Activated naive CD4-positive, alpha-beta T cell treated with anti-CD3 and anti-CD28 coated beads, Interleukin-2, amount 50 U/mL, for 72 hours (primary cell): ENCODE measurements around the gene NSMCE1. TPM values are rescaled to one million over a fixed set of nuclear protein-coding genes. Genes with fewer than 3 reads are reported as not detected.
A peak's percentile ranks its signal among the peaks of the same experiment; 100 is the strongest.
"Not testable (repeated sequence)": the region's sequence is repeated elsewhere in the genome, so short reads cannot be mapped to it uniquely, and the experiment has no call there.

ENCODE experiments used
- ATAC-seq, 2 donors: fragments of 150-1000 bp; cut with Tn5 transposase; 2 replicates each; pipeline ENCODE4 v1.10.0; 2021; ENCODE audit warnings: mild to moderate bottlenecking in 2 of 2, moderate library complexity in 2 of 2
- DNase-seq, 2 donors: peaks; one replicate each; pipeline ENCODE4 v3.0.0; 2021 to 2022; ENCODE audit warnings: low spot score in 2 of 2
- H3K27ac Mint-ChIP-seq, 2 donors: one replicate each; pipeline ENCODE4 v1.8.0; 2022; ENCODE audit warnings: mild to moderate bottlenecking in 2 of 2, mixed read lengths in 2 of 2
- H3K36me3 Mint-ChIP-seq, 2 donors: one replicate each; pipeline ENCODE4 v1.8.0; 2022; ENCODE audit warnings: mixed read lengths in 2 of 2
- H3K9me3 Mint-ChIP-seq, 2 donors: one replicate each; pipeline ENCODE4 v1.8.0; 2022; ENCODE audit warnings: mixed read lengths in 2 of 2
- total RNA-seq, 2 donors: library from RNA; stranded (reverse); gene quantifications; one replicate each; pipeline ENCODE4 v1.2.3, GENCODE V29; 2022

NSMCE1 gene
- total RNA-seq, 2 donors from 2014 or later = 106 to 132 TPM

DNA sequence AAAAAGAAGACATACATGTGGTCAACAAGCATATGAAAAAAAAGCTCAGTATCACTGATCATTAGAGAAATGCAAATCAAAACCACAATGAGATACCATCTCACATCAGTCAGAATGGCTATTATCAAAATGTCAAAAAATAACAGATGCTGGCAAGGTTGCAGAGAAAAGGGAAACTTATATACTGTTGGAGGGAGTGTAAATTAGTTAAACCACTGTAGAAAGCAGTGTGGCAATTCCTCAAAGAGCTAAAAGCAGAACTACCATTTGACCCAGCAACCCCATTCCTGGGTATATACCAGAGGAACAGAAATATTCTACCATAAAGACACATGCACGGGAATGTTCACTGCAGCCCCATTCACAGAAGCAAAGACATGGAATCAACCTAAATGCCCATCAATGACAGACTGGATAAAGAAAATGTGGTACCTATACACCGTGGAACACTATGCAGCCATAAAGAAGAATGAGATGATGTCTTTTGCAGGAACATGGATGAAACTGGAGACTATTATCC, 5.6 kb downstream of the NSMCE1 start:
- not testable (repeated sequence) for H3K9me3 Mint-ChIP-seq, DNase-seq, ATAC-seq, H3K27ac Mint-ChIP-seq
- peaks cover 41 to 42% of the 10 kb centered on the region in 2 donors for H3K36me3 Mint-ChIP-seq

DNA sequence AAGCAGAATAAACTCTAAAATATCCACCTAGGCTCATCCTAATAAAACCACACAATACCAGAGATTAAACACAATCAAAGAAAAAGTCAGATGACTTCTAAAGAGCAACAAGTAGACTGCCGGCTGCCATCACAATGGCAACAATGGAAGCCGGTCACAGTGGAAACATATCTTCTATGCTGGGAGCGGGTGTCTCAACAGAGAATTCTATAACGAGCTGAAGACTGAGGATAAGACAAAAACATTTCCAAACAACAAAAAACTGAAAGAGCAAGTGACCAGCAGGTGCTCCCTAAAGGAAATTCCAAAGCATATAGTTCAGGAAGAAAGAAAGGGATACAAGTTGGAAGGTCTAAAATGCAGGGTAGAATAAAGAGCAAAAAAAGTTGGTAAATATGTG, 8.9 kb downstream of the NSMCE1 start:
- Mint-ChIP-seq H3K27ac (no peak overlapping the region), H3K36me3 (peaks cover 43 to 54% of the 10 kb centered on the region in 2 donors), H3K9me3 (peaks cover 4 to 9% of the 10 kb centered on the region in 2 donors)
- DNase-seq (no peak), ATAC-seq (no peak)

DNA sequence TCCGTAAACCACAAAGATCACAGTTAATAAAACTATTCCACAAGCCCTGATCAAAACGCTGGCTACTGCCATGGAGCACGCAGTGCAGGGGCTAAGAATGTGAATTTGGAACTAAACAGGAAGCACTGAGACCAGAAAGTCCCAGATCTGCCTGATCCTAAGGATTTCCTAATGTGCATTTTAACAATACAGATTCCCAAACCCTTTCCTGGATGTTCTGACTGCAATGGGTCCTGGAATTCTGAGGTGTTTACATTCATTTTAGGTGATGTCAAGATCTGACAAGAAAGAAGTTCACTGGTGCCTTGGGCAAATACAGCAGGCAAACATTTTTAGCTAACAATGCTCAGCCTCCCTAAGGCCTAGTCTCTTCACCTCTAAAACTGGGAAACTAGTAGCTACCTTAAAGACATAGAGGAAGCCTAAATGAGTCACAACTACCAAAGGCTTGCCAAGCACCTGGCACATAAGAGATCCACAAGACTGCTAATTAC, 10.3 kb downstream of the NSMCE1 start:
- ATAC-seq = peak; percentile 30 to 66
- Mint-ChIP-seq H3K27ac (peak overlapping the region; percentile 57 to 61), H3K36me3 (peaks cover 43 to 56% of the 10 kb centered on the region in 2 donors), H3K9me3 (peaks cover 4 to 9% of the 10 kb centered on the region in 2 donors)
- DNase-seq = no peak

DNA sequence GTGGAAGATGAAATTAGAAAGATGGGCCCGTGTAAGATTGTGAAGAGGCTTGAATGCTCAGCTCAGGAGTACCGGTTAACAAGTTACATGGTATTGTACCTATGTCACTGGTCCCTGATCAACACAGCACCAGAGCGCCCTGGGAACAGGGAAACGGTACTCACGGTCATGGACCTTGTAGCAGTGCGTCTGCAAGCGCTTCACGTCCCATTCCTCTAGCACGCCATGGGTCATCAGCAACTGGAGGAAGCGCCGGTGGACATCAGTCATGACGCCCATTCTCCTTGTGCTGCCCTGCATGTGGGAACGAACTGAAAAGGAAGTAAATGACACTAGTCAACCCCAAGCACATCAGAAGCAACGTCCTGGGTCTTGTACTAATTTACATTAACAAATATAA, 11.3 kb downstream of the NSMCE1 start:
- Mint-ChIP-seq H3K9me3 (peaks cover 4 to 9% of the 10 kb centered on the region in 2 donors), H3K36me3 (peaks cover 39 to 46% of the 10 kb centered on the region in 2 donors), H3K27ac (peak overlapping the region in 1 of 2 donors; percentile 37)
- ATAC-seq (no peak), DNase-seq (no peak)

DNA sequence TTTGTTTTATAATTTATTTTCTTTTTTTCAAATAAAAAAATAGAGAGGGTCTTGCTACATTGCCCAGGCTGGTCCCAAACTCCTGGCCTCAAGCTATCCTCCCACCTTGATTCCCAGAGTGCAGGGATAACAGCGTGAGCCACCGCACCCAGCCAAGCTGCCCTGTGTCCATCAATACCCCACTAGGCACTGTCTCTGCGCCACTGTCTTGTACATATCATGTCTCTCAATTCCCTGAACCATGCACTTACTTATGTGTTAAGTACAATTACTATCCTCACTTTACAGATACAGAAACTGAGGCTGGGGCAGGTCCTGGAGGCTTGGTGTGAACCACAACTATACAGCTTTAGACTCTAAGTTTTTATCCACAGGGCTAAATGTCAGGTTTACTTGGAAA, 11.7 kb downstream of the NSMCE1 start:
- Mint-ChIP-seq H3K27ac (peak overlapping the region in 1 of 2 donors; percentile 37), H3K9me3 (peaks cover 4 to 9% of the 10 kb centered on the region in 2 donors), H3K36me3 (peaks cover 38 to 48% of the 10 kb centered on the region in 2 donors)
- no peak for DNase-seq
- no peak for ATAC-seq

DNA sequence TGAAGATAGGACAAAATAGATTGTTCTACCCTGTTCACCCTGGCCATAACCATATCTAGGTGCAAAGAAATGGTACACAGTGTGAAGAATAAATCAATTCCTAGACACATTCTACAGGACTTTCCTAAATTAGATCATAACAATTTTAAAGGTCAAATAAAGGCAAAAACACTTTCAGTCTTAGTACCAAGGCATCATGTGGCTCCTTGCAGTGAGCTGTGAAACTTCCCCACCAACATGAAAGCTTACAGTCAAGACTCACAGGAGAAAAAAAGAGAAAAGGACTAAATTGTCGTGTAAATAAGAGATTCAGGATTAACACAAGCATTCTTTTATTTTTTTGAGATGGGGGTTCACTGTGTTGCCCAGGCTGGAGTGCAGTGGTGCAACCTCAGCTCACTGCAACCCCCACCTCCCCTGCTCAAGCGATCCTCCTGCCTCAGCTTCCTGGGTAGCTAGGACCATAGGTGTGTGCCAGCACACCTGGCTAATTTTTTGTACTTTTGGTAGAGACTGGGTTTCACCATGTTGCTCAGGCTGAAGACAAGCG, 14.2 kb downstream of the NSMCE1 start:
- Mint-ChIP-seq H3K27ac (peak overlapping the region; percentile 97 to 98), H3K36me3 (peaks cover 39 to 58% of the 10 kb centered on the region in 2 donors), H3K9me3 (peaks cover 4 to 5% of the 10 kb centered on the region in 2 donors)
- ATAC-seq (peak; percentile 64 to 77), DNase-seq (peak in 1 of 2 donors; percentile 58)

DNA sequence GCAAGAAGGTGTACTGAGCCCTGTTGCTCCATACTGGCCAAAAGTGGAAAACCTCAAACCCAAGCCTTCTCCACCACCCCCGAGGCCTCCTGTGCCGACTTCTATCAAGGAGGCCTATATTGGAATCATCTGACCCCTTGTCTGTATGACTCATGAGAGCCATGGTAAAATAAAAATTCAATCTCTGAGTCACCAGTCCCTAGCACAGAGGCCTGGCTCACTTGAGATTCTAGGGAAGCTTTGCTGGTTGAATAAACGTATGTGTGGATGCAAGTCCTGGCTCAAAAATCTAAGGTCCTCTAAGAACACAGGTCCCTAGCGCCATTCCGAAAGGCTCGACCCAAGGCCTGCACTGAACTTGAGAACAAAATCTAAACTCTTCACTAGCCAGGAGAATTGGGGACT, 15.0 kb downstream of the NSMCE1 start:
- H3K9me3 Mint-ChIP-seq = no peaks in the 10 kb centered on the region
- peak in 1 of 2 donors; percentile 61 for DNase-seq
- H3K36me3 Mint-ChIP-seq = peaks cover 33 to 57% of the 10 kb centered on the region in 2 donors
- ATAC-seq = peak; percentile 64 to 78
- peak overlapping the region; percentile 96 to 98 for H3K27ac Mint-ChIP-seq

DNA sequence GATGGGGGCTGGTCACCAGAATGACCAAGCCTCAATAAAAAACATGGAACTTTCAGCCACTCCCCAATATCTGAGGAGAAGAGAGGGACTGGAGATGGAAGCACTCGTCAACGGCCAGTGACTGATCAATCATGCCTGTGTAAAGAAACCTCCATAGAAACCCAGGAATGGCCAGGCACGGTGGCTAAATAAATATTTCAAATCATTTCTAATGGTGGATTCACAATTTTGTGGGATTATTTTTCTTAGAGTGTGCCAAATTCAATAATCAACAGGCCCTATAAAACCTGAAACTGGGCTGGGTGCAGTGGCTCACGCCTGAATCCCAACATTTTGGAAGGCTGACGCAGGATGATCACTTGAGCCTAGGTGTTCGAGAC, 16.4 kb downstream of the NSMCE1 start:
- Mint-ChIP-seq H3K27ac (peak overlapping the region; percentile 96 to 98), H3K36me3 (peaks cover 32 to 68% of the 10 kb centered on the region in 2 donors), H3K9me3 (no peaks in the 10 kb centered on the region)
- ATAC-seq = no peak
- no peak for DNase-seq

DNA sequence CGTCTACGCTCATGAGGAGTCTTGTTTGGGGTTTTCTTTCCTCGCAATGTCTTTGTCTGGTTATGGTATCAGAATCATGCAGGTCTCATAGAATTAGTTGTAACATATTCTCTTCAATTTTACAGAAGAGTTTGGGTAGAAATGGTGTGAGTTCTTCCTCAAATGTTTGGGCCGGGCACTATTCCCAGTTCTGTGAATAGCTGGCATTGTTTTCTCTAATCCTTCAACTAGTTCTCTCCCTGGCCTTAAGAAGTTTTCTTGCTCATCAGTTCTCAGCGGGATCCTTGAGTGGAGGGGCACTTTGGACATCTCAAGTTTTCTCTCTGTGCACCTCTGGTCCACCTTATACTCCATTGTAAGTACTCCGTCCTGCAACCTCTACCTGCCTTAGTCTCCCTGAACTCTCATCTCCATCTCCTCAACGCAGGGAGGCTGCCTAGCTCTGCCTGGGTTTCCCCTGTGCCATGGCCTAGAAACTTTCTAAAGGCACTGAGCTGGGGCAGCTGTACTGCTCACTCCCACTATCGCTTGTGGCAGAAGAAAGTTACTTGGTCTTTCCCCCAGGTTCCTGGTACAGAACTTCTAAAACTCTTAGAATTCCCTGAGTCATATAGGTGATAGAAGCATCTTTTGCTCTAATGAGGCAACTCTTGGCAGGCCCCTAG, 16.9 kb downstream of the NSMCE1 start:
- Mint-ChIP-seq H3K9me3 (no peaks in the 10 kb centered on the region), H3K27ac (peak overlapping the region; percentile 96 to 98), H3K36me3 (peaks cover 30 to 68% of the 10 kb centered on the region in 2 donors)
- ATAC-seq (peak in 1 of 2 donors; percentile 28), DNase-seq (peak in 1 of 2 donors; percentile 61)

DNA sequence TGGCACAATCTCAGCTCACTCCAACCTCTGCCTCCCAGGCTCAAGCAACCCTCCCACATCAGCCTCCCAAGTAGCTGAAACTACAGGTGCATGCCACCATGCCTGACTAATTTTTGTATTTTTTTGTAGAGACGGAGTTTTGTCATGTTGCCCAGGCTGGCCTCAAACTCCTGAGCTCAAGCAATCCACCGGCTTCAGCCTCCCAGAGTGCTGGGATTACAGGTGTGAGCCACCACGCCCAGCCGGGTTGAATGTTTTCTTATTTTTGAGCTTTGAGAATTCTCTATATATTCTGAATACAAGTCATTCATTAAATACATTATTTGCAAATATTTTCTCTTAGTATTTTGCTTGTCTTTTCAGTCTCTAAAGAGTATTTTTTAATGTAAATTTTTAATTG, 19.7 kb downstream of the NSMCE1 start:
- H3K9me3 Mint-ChIP-seq, ATAC-seq, DNase-seq: not testable (repeated sequence)
- peak overlapping the region in 1 of 2 donors; percentile 89 for H3K27ac Mint-ChIP-seq
- H3K36me3 Mint-ChIP-seq = peaks cover 22 to 54% of the 10 kb centered on the region in 2 donors

DNA sequence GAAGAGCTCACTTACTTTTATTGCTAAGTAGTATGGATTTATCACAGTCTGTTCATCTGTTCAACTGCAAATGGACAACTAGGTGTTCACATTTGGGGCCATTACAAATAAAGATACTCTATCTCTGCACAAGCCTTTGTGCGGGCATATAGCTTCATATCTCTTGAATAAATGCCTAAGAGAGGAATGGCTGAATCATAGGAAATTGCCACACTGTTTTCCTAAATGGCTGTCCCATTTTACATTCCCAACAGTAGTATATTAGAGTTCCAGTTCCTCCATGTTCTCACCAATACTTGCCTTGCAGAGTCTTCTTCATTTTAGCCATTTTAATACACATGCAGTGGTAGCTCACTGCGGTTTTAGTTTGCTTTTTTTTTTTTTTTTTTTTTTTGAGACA, 20.5 kb downstream of the NSMCE1 start:
- peak overlapping the region; percentile 70 to 89 for H3K27ac Mint-ChIP-seq

DNA sequence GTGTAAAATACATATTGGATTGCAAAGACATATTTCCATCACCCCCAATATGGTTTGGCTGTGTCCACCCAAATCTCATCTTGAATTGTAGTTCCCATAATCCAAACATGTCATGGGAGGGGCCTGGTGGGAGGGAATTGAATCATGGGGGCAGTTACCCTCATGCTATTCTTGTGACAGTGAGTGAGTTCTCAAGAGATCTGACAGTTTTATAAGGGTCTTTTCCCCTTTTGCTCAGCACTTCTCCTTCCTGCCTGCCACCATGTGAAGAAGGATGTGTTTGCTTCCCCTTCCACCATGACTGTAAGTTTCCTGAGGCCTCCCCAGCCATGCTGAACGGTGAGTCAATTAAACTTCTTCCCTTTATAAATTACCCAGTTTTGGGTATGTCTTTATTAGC, 21.5 kb downstream of the NSMCE1 start:
- Mint-ChIP-seq H3K27ac (peak overlapping the region; percentile 9 to 89), H3K36me3 (peaks cover 28 to 52% of the 10 kb centered on the region in 2 donors)
- ATAC-seq, H3K9me3 Mint-ChIP-seq, DNase-seq: not testable (repeated sequence)

More for the DNA sequence above, 20.5 kb downstream of the NSMCE1 start:
- H3K9me3 Mint-ChIP-seq = no peaks in the 10 kb centered on the region
- peaks cover 26 to 54% of the 10 kb centered on the region in 2 donors for H3K36me3 Mint-ChIP-seq
- ATAC-seq (no peak), DNase-seq (no peak)

DNA sequence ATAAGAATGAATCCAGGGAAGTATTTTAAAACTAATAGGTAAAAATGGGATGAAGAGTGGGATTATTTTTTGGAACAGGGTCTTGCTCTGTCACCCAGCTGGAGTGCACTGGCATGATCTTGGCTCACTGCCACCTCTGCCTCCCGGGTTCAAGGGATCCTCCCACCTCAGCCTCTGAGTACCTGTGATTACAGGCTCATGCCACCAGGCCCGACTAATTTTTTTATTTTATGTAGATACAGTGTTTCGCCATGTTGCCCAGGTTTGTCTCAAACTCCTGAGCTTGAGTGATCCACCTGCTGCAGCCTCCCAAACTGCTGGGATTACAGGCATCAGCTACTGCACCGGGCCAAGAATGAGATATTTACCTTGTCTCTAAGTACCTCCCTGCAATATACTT, 22.1 kb downstream of the NSMCE1 start:
- no peaks in the 10 kb centered on the region for H3K9me3 Mint-ChIP-seq
- ATAC-seq (peak in 1 of 2 donors; percentile 7), DNase-seq (peak in 1 of 2 donors; percentile 28)
- H3K36me3 Mint-ChIP-seq = peaks cover 23 to 46% of the 10 kb centered on the region in 2 donors
- H3K27ac Mint-ChIP-seq = peak overlapping the region; percentile 19 to 89

DNA sequence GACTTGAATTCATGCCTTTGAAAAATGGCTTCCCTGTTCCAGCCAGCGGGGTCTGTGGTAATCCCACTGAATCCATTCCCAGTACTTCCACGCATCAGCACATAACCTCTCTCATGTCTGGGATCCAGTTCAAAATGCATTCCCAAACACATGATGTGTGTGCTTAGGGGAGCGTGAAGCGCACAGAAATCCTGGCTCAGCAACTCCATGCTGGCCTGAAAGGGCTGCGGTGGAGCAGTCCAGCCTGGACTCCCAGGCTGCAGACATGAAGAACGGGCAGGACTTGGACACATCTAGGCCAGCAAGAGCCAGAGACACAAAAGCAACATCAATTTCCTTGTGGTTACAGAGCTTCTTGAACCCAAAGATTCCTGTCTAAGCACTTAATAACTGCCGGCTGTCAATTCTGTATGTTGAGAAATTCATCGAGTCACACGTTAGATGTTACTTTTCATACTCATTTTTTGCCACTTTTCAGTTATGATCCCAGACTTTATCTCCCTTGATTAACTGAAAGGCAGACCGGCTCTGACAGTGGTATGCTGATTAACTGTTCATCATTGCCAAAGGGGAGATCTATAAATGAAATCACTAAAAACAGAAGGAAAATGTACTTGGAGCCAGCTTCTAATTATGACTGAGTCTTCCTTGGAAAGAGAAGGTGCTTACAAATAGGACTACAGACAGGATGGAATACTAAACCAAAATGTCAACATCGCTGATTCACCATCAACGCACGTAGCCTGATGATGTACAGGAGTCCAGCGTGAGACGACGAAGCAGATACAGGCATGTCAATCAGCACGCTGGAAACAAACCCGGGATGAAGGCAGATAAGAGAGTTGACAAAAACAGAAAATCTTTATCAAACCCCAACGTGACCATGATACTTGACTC, 23.0 kb downstream of the NSMCE1 start:
- Mint-ChIP-seq H3K9me3 (no peaks in the 10 kb centered on the region), H3K36me3 (peaks cover 23 to 42% of the 10 kb centered on the region in 2 donors), H3K27ac (peak overlapping the region; percentile 89 to 90)
- DNase-seq (peak; percentile 59 to 70), ATAC-seq (peak; percentile 92 to 93)

DNA sequence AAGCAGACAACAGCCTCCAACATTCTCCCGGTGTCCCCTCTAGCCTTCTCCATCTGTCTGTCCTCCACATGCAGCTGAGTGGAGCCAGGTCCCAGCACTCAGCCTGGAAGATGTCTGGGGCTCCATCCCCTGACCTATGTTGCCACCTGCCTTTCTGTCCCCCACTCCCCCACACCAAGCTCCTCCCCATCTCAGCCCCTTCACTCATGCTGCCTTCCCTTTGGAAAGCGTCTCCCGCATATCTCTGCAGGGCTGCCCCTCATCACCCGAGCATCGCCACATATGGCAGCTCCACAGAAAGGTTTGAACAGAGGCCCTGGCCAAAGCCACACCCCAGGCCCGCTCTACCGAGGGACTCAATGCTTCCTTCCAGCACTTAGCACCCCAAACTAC, 24.2 kb downstream of the NSMCE1 start:
- no peak for ATAC-seq
- peaks cover 19 to 32% of the 10 kb centered on the region in 2 donors for H3K36me3 Mint-ChIP-seq
- peak overlapping the region; percentile 73 to 89 for H3K27ac Mint-ChIP-seq

DNA sequence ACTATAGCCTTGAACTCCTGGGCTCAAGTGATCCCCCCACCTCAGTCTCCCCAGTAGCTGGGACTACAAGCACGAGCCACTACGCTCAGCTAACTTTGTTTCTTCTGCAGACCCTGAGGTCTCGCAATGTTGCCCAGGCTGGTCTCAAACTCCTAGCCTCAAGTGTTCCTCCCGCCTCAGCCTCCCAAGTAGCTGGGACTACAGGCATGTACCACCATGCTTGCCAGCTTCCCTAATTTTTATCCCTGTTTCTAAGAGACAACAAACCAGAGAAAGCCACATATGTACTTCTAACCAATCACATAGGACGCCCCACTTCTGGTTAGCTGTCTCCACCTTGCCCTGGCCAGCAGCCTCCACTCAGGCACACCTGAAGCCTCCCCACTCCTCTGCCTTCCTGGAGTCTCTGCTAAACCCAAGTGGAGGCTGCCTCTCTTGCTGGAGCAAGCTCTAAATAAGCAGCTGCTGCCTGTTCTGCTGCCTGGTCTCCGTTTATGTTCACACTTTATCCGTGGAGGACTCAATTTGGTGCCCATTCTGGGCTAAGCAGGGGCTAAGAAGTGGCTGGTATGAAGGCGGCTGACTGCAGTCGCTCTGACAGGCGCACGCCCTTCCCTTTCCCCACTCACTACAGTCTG, 24.7 kb downstream of the NSMCE1 start:
- ATAC-seq (no peak), DNase-seq (peak in 1 of 2 donors; percentile 48)
- H3K27ac Mint-ChIP-seq = peak overlapping the region; percentile 75 to 89
- no peaks in the 10 kb centered on the region for H3K9me3 Mint-ChIP-seq
- peaks cover 19 to 29% of the 10 kb centered on the region in 2 donors for H3K36me3 Mint-ChIP-seq

More for the DNA sequence above, 24.2 kb downstream of the NSMCE1 start:
- peak in 1 of 2 donors; percentile 31 for DNase-seq
- H3K9me3 Mint-ChIP-seq = no peaks in the 10 kb centered on the region
